Activated CD4-positive, alpha-beta T cell treated with anti-CD3 and anti-CD28 coated beads, Interleukin-2, amount 50 U/mL, for 4 hours (primary cell): ENCODE results near the gene DNAJC7.
A peak's percentile ranks its signal among the peaks of the same experiment; 100 is the strongest.
"Not testable (repeated sequence)": the region's sequence is repeated elsewhere in the genome, so short reads cannot be mapped to it uniquely, and the experiment has no call there.

Source experiments
- DNase-seq, 2 experiments: peaks; one replicate each; pipeline ENCODE4 v3.0.0-alpha.2; 2020

The DNAJC7 gene

GRCh38 chr17:42039794-42040763 lies 22.8 kb upstream of the DNAJC7 start:
- DNase-seq, result no peak

GRCh38 chr17:42038221-42038973 lies 21.2 kb upstream of the DNAJC7 start:
- DNase-seq, result no peak

GRCh38 chr17:42034059-42034458 lies 16.8 kb upstream of the DNAJC7 start:
- DNase-seq, result no peak

- no peak for DNase-seq
Measured at GRCh38 chr17:42031584-42031983, 14.3 kb upstream of the DNAJC7 start.

- DNase-seq, result no peak
Measured at GRCh38 chr17:42028791-42029127, 11.5 kb upstream of the DNAJC7 start.

GRCh38 chr17:42027961-42028790 lies 10.9 kb upstream of the DNAJC7 start:
- DNase-seq, result no peak

GRCh38 chr17:42027590-42027889 lies 10.3 kb upstream of the DNAJC7 start:
- no peak for DNase-seq

- DNase-seq, result no peak
Measured at GRCh38 chr17:42026857-42027589, 9.8 kb upstream of the DNAJC7 start.

- DNase-seq, result no peak
Measured at GRCh38 chr17:42025936-42026335, 8.7 kb upstream of the DNAJC7 start.

GRCh38 chr17:42025191-42025579 lies 7.9 kb upstream of the DNAJC7 start:
- no peak for DNase-seq

GRCh38 chr17:42023524-42024349 lies 6.5 kb upstream of the DNAJC7 start:
- DNase-seq, result no peak

GRCh38 chr17:42020845-42021244 lies 3.6 kb upstream of the DNAJC7 start:
- DNase-seq, result not testable (repeated sequence)

- DNase-seq, result peak; percentile 90 to 92
Measured at GRCh38 chr17:42019509-42020404, 2.5 kb upstream of the DNAJC7 start, which contains the start of gene NKIRAS2. Gene NKIRAS2 (plus strand): TSS chr17:42020090. CDS start chr17:42021578, 1,488 bp downstream.

- DNase-seq, result no peak
Measured at GRCh38 chr17:42018988-42019387, 1.7 kb upstream of the DNAJC7 start.

- no peak for DNase-seq
Measured at GRCh38 chr17:42018339-42018738, 1.1 kb upstream of the DNAJC7 start.

- DNase-seq, result peak in 1 of 2 experiments; percentile 8
Measured at GRCh38 chr17:42017866-42018200, 594 bp upstream of the DNAJC7 start.

GRCh38 chr17:42016411-42016831 lies 818 bp downstream of the DNAJC7 start:
- DNase-seq, result no peak

- not testable (repeated sequence) for DNase-seq
Measured at GRCh38 chr17:42013740-42014139, 3.5 kb downstream of the DNAJC7 start.

GRCh38 chr17:42012363-42012762 lies 4.9 kb downstream of the DNAJC7 start:
- not testable (repeated sequence) for DNase-seq

GRCh38 chr17:42010898-42011516 lies 6.2 kb downstream of the DNAJC7 start:
- no peak for DNase-seq
